ENCODE data around the gene RIC8A.
"Not testable (repeated sequence)": the region's sequence is repeated elsewhere in the genome, so short reads cannot be mapped to it uniquely, and the experiment has no call there.

Gene RIC8A

GRCh38 chr11:215581-216037 is 8.1 kb downstream of the RIC8A start:
- H3K4me3 ChIP-seq (ENCODE audit: low read depth, low read length): no peak overlapping the region
- DNase-seq (ENCODE audit: low read depth): no peak

DNA sequence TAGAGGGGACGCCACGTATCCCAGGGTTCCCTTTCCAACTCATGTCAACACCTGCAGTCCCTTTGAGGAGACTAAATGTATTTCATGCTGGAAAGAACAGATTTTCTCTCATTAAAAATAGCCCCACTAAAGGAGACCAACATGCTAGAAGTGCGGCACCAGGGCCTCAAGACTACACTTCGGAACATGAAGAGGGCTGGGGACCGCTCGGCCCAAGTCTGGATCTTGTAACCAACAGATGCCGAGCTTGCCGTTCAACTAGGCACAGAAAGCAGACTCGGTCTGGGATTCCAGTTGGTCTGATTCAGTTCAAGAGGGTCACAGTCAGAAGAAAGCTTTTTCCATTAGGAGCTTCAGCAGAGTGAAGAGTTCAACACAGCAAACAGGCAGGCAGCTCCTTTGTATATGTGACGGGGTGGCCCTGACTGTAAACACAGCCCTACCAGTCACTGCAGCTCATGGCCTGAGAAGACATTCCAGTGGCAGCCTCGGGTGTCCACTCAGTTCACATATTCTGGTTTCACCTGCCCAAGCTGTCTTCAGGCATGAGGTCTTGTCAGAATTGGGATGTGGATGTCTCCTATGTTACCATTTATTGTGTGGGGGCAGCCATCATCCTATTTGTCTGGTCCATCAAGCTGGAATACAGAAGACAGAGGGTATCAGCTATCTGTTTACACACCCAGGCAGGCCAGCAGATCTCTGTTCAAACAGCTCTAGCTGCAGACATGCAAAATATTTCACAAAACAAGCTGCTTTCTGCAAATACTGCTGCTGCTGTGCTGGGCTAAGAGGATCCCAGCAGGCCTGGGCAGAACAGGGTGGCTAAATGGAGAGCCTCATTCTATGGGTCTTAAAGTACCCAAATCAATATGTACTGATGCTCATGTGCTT is 8.8 kb downstream of the RIC8A start:
- H3K4me3 ChIP-seq (ENCODE audit: low read depth, low read length): no peak overlapping the region
- no peak for DNase-seq (ENCODE audit: low read depth)

GRCh38 chr11:217704-218103 is 10.2 kb downstream of the RIC8A start:
- no peak for DNase-seq (ENCODE audit: low read depth)
- no peak overlapping the region for H3K4me3 ChIP-seq (ENCODE audit: low read depth, low read length)

- DNase-seq (ENCODE audit: low read depth): no peak
- no peak overlapping the region for H3K4me3 ChIP-seq (ENCODE audit: low read depth, low read length)
Observed at GRCh38 chr11:218815-219593, 11.5 kb downstream of the RIC8A start.

GRCh38 chr11:220641-221215 is 13.2 kb downstream of the RIC8A start:
- H3K4me3 ChIP-seq (ENCODE audit: low read depth, low read length); DNase-seq (ENCODE audit: low read depth): not testable (repeated sequence)

- no peak overlapping the region for H3K4me3 ChIP-seq (ENCODE audit: low read depth, low read length)
- DNase-seq (ENCODE audit: low read depth): no peak
Observed at GRCh38 chr11:221539-221938, 14.0 kb downstream of the RIC8A start.

GRCh38 chr11:221998-222789 is 14.7 kb downstream of the RIC8A start:
- H3K4me3 ChIP-seq (ENCODE audit: low read depth, low read length): no peak overlapping the region
- DNase-seq (ENCODE audit: low read depth): no peak

DNA sequence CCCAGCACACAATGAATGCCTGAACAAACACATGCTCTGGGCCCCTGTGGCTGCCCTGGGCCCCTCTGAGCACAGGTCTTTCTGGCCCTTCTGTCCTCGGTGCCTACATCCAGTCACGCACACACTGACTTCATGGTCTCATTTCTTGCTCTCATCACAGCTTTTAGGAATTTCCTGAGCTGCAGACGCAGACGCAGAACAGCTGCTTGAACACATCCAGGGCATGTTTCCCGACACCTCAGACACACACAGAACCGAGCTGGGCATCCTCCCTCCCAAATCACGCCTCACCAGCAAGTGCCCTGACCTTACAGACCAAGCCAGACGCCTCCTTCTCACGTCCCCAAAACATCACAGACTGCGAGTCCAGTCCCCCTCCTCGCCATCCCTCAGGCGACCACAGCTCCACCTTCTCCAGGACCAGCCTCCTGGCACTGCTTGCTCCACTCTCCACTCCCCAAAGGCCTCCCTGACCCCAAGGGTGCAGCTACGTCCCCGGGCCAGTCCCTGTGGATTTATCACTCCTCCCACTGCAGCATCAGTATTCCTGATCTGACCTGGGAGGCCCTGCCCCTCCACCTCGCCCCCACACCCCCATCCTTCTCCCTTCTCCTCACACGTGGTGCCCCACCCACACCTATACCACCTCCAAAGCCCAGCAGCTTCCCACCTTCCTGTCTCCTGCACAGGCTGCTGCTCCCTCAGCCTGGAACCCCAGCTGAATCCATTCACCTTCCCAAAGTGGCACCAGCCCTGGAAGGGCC is 15.7 kb downstream of the RIC8A start:
- no peak overlapping the region for H3K4me3 ChIP-seq (ENCODE audit: low read depth, low read length)
- no peak for DNase-seq (ENCODE audit: low read depth)

DNA sequence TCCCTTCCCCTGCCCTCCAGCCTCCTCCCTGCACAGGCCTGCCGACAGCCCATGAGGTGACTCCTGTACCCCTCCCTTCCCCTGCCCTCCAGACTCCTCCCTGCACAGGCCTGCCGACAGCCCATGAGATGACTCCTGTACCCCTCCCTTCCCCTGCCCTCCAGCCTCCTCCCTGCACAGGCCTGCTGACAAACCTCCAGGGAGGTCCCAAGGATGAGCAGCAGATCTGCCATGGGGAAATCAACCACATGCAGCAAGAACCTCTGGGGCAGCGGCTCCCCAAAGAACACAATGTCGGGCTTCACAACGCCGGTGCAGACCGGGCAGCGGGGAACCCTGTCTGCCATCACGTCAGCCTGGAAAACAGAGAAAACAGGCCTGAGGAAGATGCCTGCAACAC is 16.4 kb downstream of the RIC8A start:
- H3K4me3 ChIP-seq (ENCODE audit: low read depth, low read length): no peak overlapping the region
- no peak for DNase-seq (ENCODE audit: low read depth)

- H3K4me3 ChIP-seq (ENCODE audit: low read depth, low read length): no peak overlapping the region
- no peak for DNase-seq (ENCODE audit: low read depth)
Observed at GRCh38 chr11:224424-224823, 16.9 kb downstream of the RIC8A start.

DNA sequence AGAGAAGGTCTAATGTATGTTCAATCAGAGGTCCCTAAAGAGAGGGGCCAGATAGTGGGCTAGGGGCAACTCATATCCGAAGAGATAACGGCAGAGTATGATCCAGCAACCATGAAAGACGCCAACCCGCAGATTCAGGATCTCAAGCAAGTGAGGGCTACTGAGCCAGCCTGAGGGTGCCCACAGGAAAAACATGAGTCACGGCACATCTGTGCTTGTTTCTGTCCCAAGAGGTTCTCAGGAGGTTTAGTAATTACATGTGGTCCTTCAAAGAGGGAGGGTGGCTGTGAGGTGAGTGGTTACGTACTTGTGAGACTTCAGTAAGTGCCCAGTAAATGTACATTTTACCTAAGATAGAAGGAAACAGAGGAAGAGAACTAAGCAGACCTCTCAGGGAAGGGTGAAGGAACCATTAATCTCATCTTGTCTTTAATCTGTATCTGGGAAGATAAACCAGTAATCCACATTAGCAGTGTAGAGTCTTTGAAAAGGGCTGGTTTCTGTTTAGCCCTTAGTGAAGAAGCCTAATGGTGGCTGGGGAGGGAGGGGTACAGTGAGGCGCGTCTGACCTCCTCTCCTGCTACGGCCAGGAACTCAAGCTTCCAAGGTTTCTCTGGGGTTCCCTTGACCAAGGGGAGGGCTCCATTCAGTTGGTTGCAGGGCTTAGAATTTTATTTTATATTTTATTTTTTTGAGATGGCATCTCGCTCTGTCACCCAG is 18.4 kb downstream of the RIC8A start:
- no peak overlapping the region for H3K4me3 ChIP-seq (ENCODE audit: low read depth, low read length)
- DNase-seq (ENCODE audit: low read depth): no peak

GRCh38 chr11:227824-228379 is 20.4 kb downstream of the RIC8A start:
- H3K4me3 ChIP-seq (ENCODE audit: low read depth, low read length): no peak overlapping the region
- no peak for DNase-seq (ENCODE audit: low read depth)

- H3K4me3 ChIP-seq (ENCODE audit: low read depth, low read length): no peak overlapping the region
- DNase-seq (ENCODE audit: low read depth): no peak
Observed at GRCh38 chr11:230431-230830, 22.9 kb downstream of the RIC8A start.

GRCh38 chr11:232783-233565 is 25.5 kb downstream of the RIC8A start:
- H3K4me3 ChIP-seq (ENCODE audit: low read depth, low read length): no peak overlapping the region
- no peak for DNase-seq (ENCODE audit: low read depth)

DNA sequence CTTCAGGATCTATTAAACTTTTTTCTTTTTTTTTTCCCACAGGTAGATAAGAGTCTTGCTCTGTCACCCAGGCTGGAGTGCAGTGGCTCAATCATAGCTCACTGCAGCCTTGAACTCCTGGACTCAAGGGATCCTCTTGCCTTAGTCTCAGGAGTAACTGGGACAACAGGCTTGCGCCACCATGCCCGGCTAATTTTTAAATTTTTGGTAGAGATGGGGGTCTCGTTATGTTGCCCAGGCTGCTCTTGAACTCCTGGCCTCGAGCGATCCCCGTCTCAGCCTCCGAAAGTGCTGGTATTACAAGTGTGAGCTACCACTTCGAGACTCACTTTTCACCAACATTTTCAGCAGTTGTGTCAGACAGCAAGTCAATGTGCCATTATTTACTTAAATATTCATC is 27.7 kb downstream of the RIC8A start:
- no peak for DNase-seq (ENCODE audit: low read depth)
- H3K4me3 ChIP-seq (ENCODE audit: low read depth, low read length): peak overlapping the region; percentile 100

GRCh38 chr11:235609-235996 is 28.1 kb downstream of the RIC8A start:
- peak overlapping the region; percentile 100 for H3K4me3 ChIP-seq (ENCODE audit: low read depth, low read length)
- no peak for DNase-seq (ENCODE audit: low read depth)
